T1000 (cell line): ENCODE results near the gene NOXO1.

ENCODE experiments used
- DNase-seq: peaks from one replicate; lab custom pipeline; 2025; ENCODE audit warnings: mixed read lengths; lab: John Stamatoyannopoulos, UW

The NOXO1 gene

GRCh38 chr16:1997494-1998359 is 16.5 kb upstream of the NOXO1 start:
- no peak for DNase-seq

GRCh38 chr16:1993731-1994131 is 12.5 kb upstream of the NOXO1 start:
- DNase-seq = no peak

GRCh38 chr16:1992704-1993317 is 11.5 kb upstream of the NOXO1 start:
- DNase-seq = no peak

- peak; percentile 96 for DNase-seq
Measured at GRCh38 chr16:1991948-1992703, 10.9 kb upstream of the NOXO1 start.

- DNase-seq = no peak
Measured at GRCh38 chr16:1991588-1991947, 10.3 kb upstream of the NOXO1 start.

GRCh38 chr16:1991135-1991551 is 9.9 kb upstream of the NOXO1 start:
- no peak for DNase-seq

GRCh38 chr16:1990351-1991134 is 9.3 kb upstream of the NOXO1 start:
- DNase-seq = no peak

- no peak for DNase-seq
Measured at GRCh38 chr16:1990101-1990350, 8.8 kb upstream of the NOXO1 start.

- no peak for DNase-seq
Measured at GRCh38 chr16:1989209-1990100, 8.2 kb upstream of the NOXO1 start, which contains the start of gene SYNGR3. Gene SYNGR3 (plus strand): TSS chr16:1989970. CDS start chr16:1990103, 133 bp downstream.

- DNase-seq = no peak
Measured at GRCh38 chr16:1987198-1987597, 5.9 kb upstream of the NOXO1 start.

- no peak for DNase-seq
Measured at GRCh38 chr16:1985466-1986150, 4.3 kb upstream of the NOXO1 start.

- DNase-seq = no peak
Measured at GRCh38 chr16:1984347-1985225, 3.3 kb upstream of the NOXO1 start.

GRCh38 chr16:1983544-1984346 is 2.5 kb upstream of the NOXO1 start, which contains the start of gene GFER:
Gene GFER (plus strand): TSS chr16:1984193. CDS start chr16:1984219, 26 bp downstream.
- peak; percentile 94 for DNase-seq

- no peak for DNase-seq
Measured at GRCh38 chr16:1982991-1983543, 1.8 kb upstream of the NOXO1 start.

- DNase-seq = no peak
Measured at GRCh38 chr16:1982013-1982433, 754 bp upstream of the NOXO1 start.

GRCh38 chr16:1980770-1981087 is 540 bp downstream of the NOXO1 start:
- DNase-seq = no peak

GRCh38 chr16:1980030-1980769 is 1.1 kb downstream of the NOXO1 start:
- no peak for DNase-seq
